GM23248 (cell line): ENCODE measurements around the gene RALBP1. TPM values are rescaled to one million over a fixed set of nuclear protein-coding genes. Genes with fewer than 3 reads are reported as not detected.
A peak's percentile ranks its signal among the peaks of the same experiment; 100 is the strongest.

Experiments
- DNase-seq: peaks from one replicate; pipeline ENCODE4 v3.0.0-alpha.2; 2015
- H2AFZ ChIP-seq: fragments of 200-600 bp; sonication (generic); 2 replicates; pipeline ENCODE4 v1.6.1; 2016; ENCODE audit warnings: antibody characterized with exemption
- H3F3A ChIP-seq: fragments of 200-600 bp; sonication (generic); 2 replicates; pipeline ENCODE4 v1.6.1; 2016; ENCODE audit warnings: mild to moderate bottlenecking, antibody characterized with exemption, mixed run types; ENCODE audit not compliant: insufficient read depth
- H3K27ac ChIP-seq: fragments of 200-600 bp; sonication (generic); 2 replicates; pipeline ENCODE4 v1.5.1; 2016; ENCODE audit warnings: mild to moderate bottlenecking
- H3K27me3 ChIP-seq: fragments of 200-600 bp; sonication (generic); replicated peaks from 2 replicates; pipeline ENCODE4 v1.6.1; 2016; ENCODE audit warnings: mild to moderate bottlenecking; ENCODE audit not compliant: insufficient read depth
- H3K36me3 ChIP-seq: fragments of 200-600 bp; sonication (generic); 2 replicates; pipeline ENCODE4 v1.6.1; 2016; ENCODE audit warnings: low read depth, mild to moderate bottlenecking
- H3K4me1 ChIP-seq: fragments of 200-600 bp; sonication (generic); 2 replicates; pipeline ENCODE4 v1.6.1; 2016; ENCODE audit warnings: mild to moderate bottlenecking; ENCODE audit not compliant: insufficient read depth
- H3K4me2 ChIP-seq: fragments of 200-600 bp; sonication (generic); one replicate; pipeline ENCODE4 v1.6.1; 2016; ENCODE audit warnings: mild to moderate bottlenecking; ENCODE audit not compliant: unreplicated experiment
- H3K4me3 ChIP-seq: fragments of 200-600 bp; sonication (generic); 2 replicates; pipeline ENCODE4 v1.5.1; 2016; ENCODE audit warnings: mild to moderate bottlenecking
- H3K79me2 ChIP-seq: fragments of 200-600 bp; sonication (generic); 2 replicates; pipeline ENCODE4 v1.6.1; 2016; ENCODE audit warnings: mild to moderate bottlenecking; ENCODE audit not compliant: insufficient read depth
- H3K9ac ChIP-seq: fragments of 200-600 bp; sonication (generic); 2 replicates; pipeline ENCODE4 v1.6.1; 2016; ENCODE audit warnings: mild to moderate bottlenecking
- H3K9me2 ChIP-seq: fragments of 200-600 bp; sonication (generic); 2 replicates; pipeline ENCODE4 v1.6.1; 2016; ENCODE audit warnings: mixed run types, mild to moderate bottlenecking, moderate library complexity; ENCODE audit not compliant: insufficient read depth
- H3K9me3 ChIP-seq: fragments of 200-600 bp; sonication (generic); one replicate; pipeline ENCODE4 v1.6.1; 2017; ENCODE audit warnings: low read depth
- H4K20me1 ChIP-seq: fragments of 200-600 bp; sonication (generic); 2 replicates; pipeline ENCODE4 v1.6.0; 2016; ENCODE audit not compliant: insufficient read depth
- EZH2 ChIP-seq: fragments of 200-600 bp; sonication (generic); IDR thresholded peaks from 2 replicates; pipeline ENCODE4 v1.6.1; 2018; ENCODE audit warnings: antibody characterized with exemption, mild to moderate bottlenecking; ENCODE audit not compliant: insufficient read depth, poor library complexity, severe bottlenecking
- EZH2phosphoT487 ChIP-seq: fragments of 200-600 bp; sonication (generic); IDR thresholded peaks from 2 replicates; pipeline ENCODE4 v1.6.1; 2018; ENCODE audit warnings: antibody characterized with exemption, moderate library complexity, mild to moderate bottlenecking, low read depth; ENCODE audit not compliant: insufficient read depth
- WGBS, 2 experiments: methylation state at CpG; one replicate each; pipeline ENCODE4 v1.1.6; 2015 to 2017; ENCODE audit warnings: low lambda C conversion rate in 2 of 2, low coverage in 1 of 2; ENCODE audit errors: missing lambda C conversion rate in 2 of 2; 5-methylcytosine and 5-hydroxymethylcytosine counted together
- in situ Hi-C: fragments of 300-500 bp; cut with MboI; formaldehyde crosslinking; loops from 2 replicates; pipeline ENCODE4 v1.15.0; 2020
- polyA plus RNA-seq: library from polyadenylated mRNA; unstranded; fragments of >200 nt; fragmentation: Nextera tagmentation; extraction: Ambion mirVana; gene quantifications from 2 replicates; pipeline ENCODE4 v1.2.1, GENCODE V29; 2016
- total RNA-seq: library from RNA; depleted of rRNA; stranded (reverse); fragments of >200 nt; shearing (Covaris generic); gene quantifications from 2 replicates; pipeline ENCODE4 v1.2.3, GENCODE V29; 2014

Gene RALBP1
- total and polyA plus RNA-seq, 2 experiments from 2014 or later, result 44.7 to 83.9 TPM

- in situ Hi-C loops, result no loop called here
- TF ChIP-seq EZH2phosphoT487 (no peak), EZH2 (no peak)
- Histone ChIP-seq H3K4me1 (no peaks in the 10 kb centered on the region), H2AFZ (no peak overlapping the region), H3K9me3 (no peaks in the 10 kb centered on the region), H3K9ac (no peak overlapping the region), H3K4me3 (no peak overlapping the region), H4K20me1 (no peaks in the 10 kb centered on the region), H3K27ac (no peak overlapping the region), H3F3A (peaks cover 21% of the 10 kb centered on the region; the same call in 1 of the 2 replicates), H3K79me2 (peaks cover 60% of the 10 kb centered on the region), H3K4me2 (no peak overlapping the region), H3K36me3 (peaks cover 75% of the 10 kb centered on the region), H3K27me3 (no peaks in the 10 kb centered on the region), H3K9me2 (no peaks in the 10 kb centered on the region)
- WGBS, 2 experiments, result 84 to 89% methylated on average over 7 of the region's 7 CpGs
- DNase-seq, result no peak
These were observed 99.3 kb downstream of the RALBP1 start for GRCh38 chr18:9574473-9575115.

- H3K4me3 ChIP-seq, result no peak overlapping the region
- in situ Hi-C loops, result no loop called here
- H4K20me1 ChIP-seq, result no peaks in the 10 kb centered on the region
- peaks cover 12% of the 10 kb centered on the region; the same call in 1 of the 2 replicates for H3F3A ChIP-seq
- H3K27me3 ChIP-seq, result no peaks in the 10 kb centered on the region
- no peaks in the 10 kb centered on the region for H3K9me2 ChIP-seq
- H3K79me2 ChIP-seq, result peaks cover 66% of the 10 kb centered on the region
- DNase-seq, result peak; percentile 87
- H3K27ac ChIP-seq, result no peak overlapping the region
- no peak overlapping the region for H3K4me2 ChIP-seq
- no peak overlapping the region for H2AFZ ChIP-seq
- H3K4me1 ChIP-seq, result no peaks in the 10 kb centered on the region
- H3K36me3 ChIP-seq, result peaks cover 72% of the 10 kb centered on the region
- TF ChIP-seq EZH2 (no peak), EZH2phosphoT487 (no peak)
- H3K9ac ChIP-seq, result peak overlapping the region; percentile 16; the same call in 1 of the 2 replicates
- 35 to 48% methylated on average over 5 of the region's 5 CpGs for WGBS, 2 experiments
- H3K9me3 ChIP-seq, result no peaks in the 10 kb centered on the region
These were observed 100.2 kb downstream of the RALBP1 start for GRCh38 chr18:9575558-9575957.

DNA sequence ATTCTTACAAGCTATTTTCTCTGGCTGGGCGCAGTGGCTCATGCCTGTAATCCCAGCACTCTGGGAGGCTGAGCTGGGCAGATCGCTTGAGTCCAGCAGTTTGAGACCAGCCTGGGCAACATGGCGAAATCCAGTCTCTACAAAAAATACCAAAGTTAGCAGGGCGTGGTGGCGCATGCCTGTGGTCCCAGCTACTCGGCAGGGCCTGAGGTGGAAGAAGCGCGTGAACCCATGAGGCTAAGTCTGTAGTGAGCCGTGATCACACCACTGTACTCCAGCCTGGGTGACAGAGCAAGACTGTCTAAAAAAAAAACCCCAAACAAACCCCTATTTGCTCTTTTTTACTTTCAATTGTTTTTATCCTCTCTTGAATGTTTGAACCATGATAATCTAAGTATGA, 102.0 kb downstream of the RALBP1 start:
- in situ Hi-C loops, result no loop called here
- TF ChIP-seq EZH2, result no peak
- no peak overlapping the region for H3K27ac ChIP-seq
- no peak overlapping the region for H3K9ac ChIP-seq
- no peak overlapping the region for H2AFZ ChIP-seq
- no peaks in the 10 kb centered on the region for H3K27me3 ChIP-seq
- no peak overlapping the region for H3K4me2 ChIP-seq
- H3K36me3 ChIP-seq, result peaks cover 71% of the 10 kb centered on the region
- WGBS, 2 experiments, result 90 to 92% methylated on average over 9 of the region's 9 CpGs
- H3F3A ChIP-seq, result peaks cover 13% of the 10 kb centered on the region; the same call in 1 of the 2 replicates
- no peaks in the 10 kb centered on the region for H3K4me1 ChIP-seq
- 0 out of 2 replicates have a peak, but pooled peaks cover 5% of the 10 kb centered on the region for H4K20me1 ChIP-seq
- no peak for DNase-seq
- H3K79me2 ChIP-seq, result peaks cover 74% of the 10 kb centered on the region
- H3K9me2 ChIP-seq, result no peaks in the 10 kb centered on the region
- no peak overlapping the region for H3K4me3 ChIP-seq
- no peaks in the 10 kb centered on the region for H3K9me3 ChIP-seq

DNA sequence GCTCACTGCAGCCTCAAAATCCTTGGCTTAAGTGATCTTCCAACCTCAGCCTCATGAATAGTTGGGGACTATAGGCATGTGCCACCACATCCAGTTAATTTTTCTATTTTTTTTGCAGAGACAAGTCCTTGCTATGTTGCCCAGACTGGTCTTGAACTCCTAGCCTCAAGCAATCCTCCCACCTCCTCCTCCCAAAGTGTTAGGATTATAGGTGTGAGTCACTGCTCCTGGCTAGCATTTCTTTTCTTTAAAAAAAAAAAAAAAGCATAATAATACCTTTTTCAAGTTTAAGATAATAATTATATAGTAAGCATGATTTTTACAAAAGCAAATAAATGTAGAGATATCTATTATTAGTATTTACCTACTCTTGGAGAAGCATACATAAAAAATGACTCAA, 103.0 kb downstream of the RALBP1 start:
- DNase-seq, result peak; percentile 41
- Histone ChIP-seq H3K27me3 (no peaks in the 10 kb centered on the region), H3F3A (peaks cover 13% of the 10 kb centered on the region; the same call in 1 of the 2 replicates), H3K4me1 (no peaks in the 10 kb centered on the region), H3K9ac (no peak overlapping the region), H2AFZ (no peak overlapping the region), H3K4me3 (no peak overlapping the region), H3K9me2 (no peaks in the 10 kb centered on the region), H3K36me3 (peaks cover 66% of the 10 kb centered on the region), H3K9me3 (no peaks in the 10 kb centered on the region), H3K4me2 (no peak overlapping the region), H3K79me2 (peaks cover 78% of the 10 kb centered on the region), H3K27ac (no peak overlapping the region), H4K20me1 (0 out of 2 replicates have a peak, but pooled peaks cover 5% of the 10 kb centered on the region)
- no peak for TF ChIP-seq EZH2
- no peak for TF ChIP-seq EZH2phosphoT487
- in situ Hi-C loops, result no loop called here

DNA sequence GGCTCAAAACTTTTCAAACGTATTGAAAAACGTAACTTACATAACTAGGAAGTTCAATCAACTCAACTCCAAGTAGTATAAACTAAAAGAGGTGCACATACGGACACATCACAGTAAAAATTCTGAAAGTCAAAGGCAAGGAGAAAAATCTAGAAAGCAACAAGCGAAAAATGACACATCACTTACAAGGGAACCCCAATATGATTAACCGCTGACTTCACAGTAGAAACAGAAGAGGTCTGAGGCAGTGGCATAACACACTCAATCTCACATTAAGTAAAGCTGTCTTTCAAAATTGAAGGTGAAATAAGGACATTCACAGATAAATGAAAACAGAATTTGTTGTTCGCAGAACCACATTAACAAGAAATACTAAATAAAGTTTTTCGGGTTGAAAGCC, 106.4 kb downstream of the RALBP1 start:
- TF ChIP-seq EZH2phosphoT487 (no peak), EZH2 (no peak)
- 0 out of 2 replicates have a peak, but pooled peaks cover 5% of the 10 kb centered on the region for H4K20me1 ChIP-seq
- H3K9me2 ChIP-seq, result no peaks in the 10 kb centered on the region
- H3K4me2 ChIP-seq, result no peak overlapping the region
- in situ Hi-C loops, result no loop called here
- H3K4me1 ChIP-seq, result no peaks in the 10 kb centered on the region
- no peaks in the 10 kb centered on the region for H3K9me3 ChIP-seq
- H3K27ac ChIP-seq, result no peak overlapping the region
- no peak overlapping the region for H3K9ac ChIP-seq
- peaks cover 13% of the 10 kb centered on the region; the same call in 1 of the 2 replicates for H3F3A ChIP-seq
- no peak overlapping the region for H2AFZ ChIP-seq
- H3K36me3 ChIP-seq, result peaks cover 50% of the 10 kb centered on the region
- 96 to 97% methylated on average over 7 of the region's 7 CpGs for WGBS, 2 experiments
- no peak for DNase-seq
- no peaks in the 10 kb centered on the region for H3K27me3 ChIP-seq
- H3K79me2 ChIP-seq, result peaks cover 89% of the 10 kb centered on the region
- H3K4me3 ChIP-seq, result no peak overlapping the region
